ENCODE data around the gene PTPRK. TPM values are rescaled to one million over a fixed set of nuclear protein-coding genes. Genes with fewer than 3 reads are reported as not detected.

Gene PTPRK
- total RNA-seq, 2 experiments from 2014 or later = not detected

DNA sequence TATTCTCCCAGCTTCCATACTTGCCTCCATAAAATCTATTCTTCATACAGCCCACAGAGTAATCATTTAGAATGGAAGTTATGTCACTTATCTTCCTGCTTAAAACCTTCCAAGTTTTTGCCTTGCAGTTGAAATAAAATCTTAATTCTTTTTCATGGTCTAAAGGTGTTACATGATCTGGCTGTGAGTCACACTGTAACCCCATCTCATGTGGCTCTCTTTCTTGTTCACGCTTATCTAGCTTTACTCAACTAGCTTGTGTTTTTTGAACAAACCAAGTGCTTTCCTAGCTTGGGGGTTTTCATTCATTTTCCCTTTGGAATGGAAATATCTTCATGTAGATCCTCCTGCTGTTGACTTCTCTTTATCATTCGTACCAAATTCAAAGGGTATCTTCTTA lies 596.0 kb downstream of the PTPRK start:
- no peaks in the 10 kb centered on the region for H3K9me2 ChIP-seq (ENCODE audit: insufficient read depth, low read length)
- BruUV-seq (replicated peaks) = no TSS peak
- H3K9me3 ChIP-seq (ENCODE audit: low read length) = no peaks in the 10 kb centered on the region
- H3K27ac ChIP-seq (ENCODE audit: low read depth, low read length, poor library complexity, severe bottlenecking) = no peak overlapping the region
- no peaks in the 10 kb centered on the region for H4K20me1 ChIP-seq (ENCODE audit: insufficient read depth, low read length)
- H3K36me3 ChIP-seq (ENCODE audit: insufficient read depth, low read length) = no peaks in the 10 kb centered on the region
- no peak overlapping the region for H2AFZ ChIP-seq (ENCODE audit: low read length)
- H3K79me2 ChIP-seq (ENCODE audit: insufficient read depth, low read depth, low read length) = no peaks in the 10 kb centered on the region
- H3K4me2 ChIP-seq (ENCODE audit: low read length) = no peak overlapping the region
- no peak overlapping the region for H3K4me3 ChIP-seq (ENCODE audit: low read depth, low read length, poor library complexity, severe bottlenecking)
- CTCF ChIA-PET (ENCODE audit: unreplicated experiment) = no interaction called here
- H3K4me1 ChIP-seq (ENCODE audit: insufficient read depth, low read length, poor library complexity, severe bottlenecking) = no peaks in the 10 kb centered on the region
- TF ChIP-seq EZH2phosphoT487 (IDR thresholded peaks at IDR 0.05; ENCODE audit: borderline replicate concordance, low read depth, low read length) = no peak
- TF ChIP-seq, protein P1, sequence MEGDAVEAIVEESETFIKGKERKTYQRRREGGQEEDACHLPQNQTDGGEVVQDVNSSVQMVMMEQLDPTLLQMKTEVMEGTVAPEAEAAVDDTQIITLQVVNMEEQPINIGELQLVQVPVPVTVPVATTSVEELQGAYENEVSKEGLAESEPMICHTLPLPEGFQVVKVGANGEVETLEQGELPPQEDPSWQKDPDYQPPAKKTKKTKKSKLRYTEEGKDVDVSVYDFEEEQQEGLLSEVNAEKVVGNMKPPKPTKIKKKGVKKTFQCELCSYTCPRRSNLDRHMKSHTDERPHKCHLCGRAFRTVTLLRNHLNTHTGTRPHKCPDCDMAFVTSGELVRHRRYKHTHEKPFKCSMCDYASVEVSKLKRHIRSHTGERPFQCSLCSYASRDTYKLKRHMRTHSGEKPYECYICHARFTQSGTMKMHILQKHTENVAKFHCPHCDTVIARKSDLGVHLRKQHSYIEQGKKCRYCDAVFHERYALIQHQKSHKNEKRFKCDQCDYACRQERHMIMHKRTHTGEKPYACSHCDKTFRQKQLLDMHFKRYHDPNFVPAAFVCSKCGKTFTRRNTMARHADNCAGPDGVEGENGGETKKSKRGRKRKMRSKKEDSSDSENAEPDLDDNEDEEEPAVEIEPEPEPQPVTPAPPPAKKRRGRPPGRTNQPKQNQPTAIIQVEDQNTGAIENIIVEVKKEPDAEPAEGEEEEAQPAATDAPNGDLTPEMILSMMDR (conservative IDR thresholded peaks at IDR 0.05; ENCODE audit: low read length) = no peak
- no peak for DNase-seq (ENCODE audit: low spot score)
- intact Hi-C loops (cut with micrococcal nuclease; ENCODE audit: unreplicated experiment) = no loop called here
- POLR2A ChIA-PET = no interaction called here

DNA sequence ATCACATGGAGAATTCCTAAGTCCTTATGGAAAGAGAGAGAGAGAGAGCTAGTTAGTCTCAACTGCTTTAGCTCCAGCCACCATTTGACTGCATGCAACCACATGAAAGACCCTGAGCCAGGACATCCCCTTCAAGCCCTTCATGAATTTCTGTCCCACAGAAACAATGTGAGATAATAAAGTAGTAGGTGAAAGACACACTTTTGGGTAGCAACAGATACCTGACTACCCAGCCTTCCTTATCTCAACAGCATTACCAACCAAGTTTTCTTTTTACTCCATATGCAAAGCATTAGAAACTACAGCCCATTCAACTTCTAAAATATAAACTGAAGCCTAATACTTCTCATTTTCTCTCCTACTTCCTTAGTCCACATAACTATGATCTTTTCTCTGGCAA lies 596.4 kb downstream of the PTPRK start:
- Histone ChIP-seq H4K20me1 (ENCODE audit: insufficient read depth, low read length) (no peaks in the 10 kb centered on the region), H3K4me2 (ENCODE audit: low read length) (no peak overlapping the region), H3K79me2 (ENCODE audit: insufficient read depth, low read depth, low read length) (no peaks in the 10 kb centered on the region), H2AFZ (ENCODE audit: low read length) (no peak overlapping the region), H3K27ac (ENCODE audit: low read depth, low read length, poor library complexity, severe bottlenecking) (no peak overlapping the region), H3K9me3 (ENCODE audit: low read length) (no peaks in the 10 kb centered on the region), H3K4me1 (ENCODE audit: insufficient read depth, low read length, poor library complexity, severe bottlenecking) (no peaks in the 10 kb centered on the region), H3K36me3 (ENCODE audit: insufficient read depth, low read length) (no peaks in the 10 kb centered on the region), H3K9me2 (ENCODE audit: insufficient read depth, low read length) (no peaks in the 10 kb centered on the region), H3K4me3 (ENCODE audit: low read depth, low read length, poor library complexity, severe bottlenecking) (no peak overlapping the region)
- no peak for DNase-seq (ENCODE audit: low spot score)
- POLR2A ChIA-PET = no interaction called here
- CTCF ChIA-PET (ENCODE audit: unreplicated experiment) = no interaction called here
- no TSS peak for BruUV-seq (replicated peaks)
- no peak for TF ChIP-seq EZH2phosphoT487 (IDR thresholded peaks at IDR 0.05; ENCODE audit: borderline replicate concordance, low read depth, low read length)
- TF ChIP-seq, protein P1 (conservative IDR thresholded peaks at IDR 0.05; ENCODE audit: low read length) = no peak
- intact Hi-C loops (cut with micrococcal nuclease; ENCODE audit: unreplicated experiment) = no loop called here

DNA sequence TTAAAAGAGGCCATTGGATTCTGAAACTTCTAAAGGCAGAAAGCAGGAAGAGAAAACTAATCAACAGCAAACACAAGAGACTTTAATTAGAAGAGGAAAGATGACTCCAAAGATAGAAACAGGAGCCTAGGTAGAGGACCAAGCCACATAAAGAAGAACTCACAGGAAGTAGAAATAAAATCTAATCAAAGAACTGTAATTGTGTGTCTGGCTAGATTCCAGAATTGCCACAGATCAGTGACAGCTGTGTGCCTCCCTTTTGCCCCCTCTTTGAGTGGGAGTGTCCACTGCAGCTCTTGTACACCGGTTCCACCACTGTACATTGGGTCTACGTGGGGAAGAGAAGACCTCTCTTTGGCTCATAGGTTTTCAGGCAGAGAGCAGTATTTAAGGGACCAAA lies 597.3 kb downstream of the PTPRK start:
- ChIA-PET CTCF (ENCODE audit: unreplicated experiment) (no interaction called here), POLR2A (no interaction called here)
- H3K4me1 ChIP-seq (ENCODE audit: insufficient read depth, low read length, poor library complexity, severe bottlenecking) = no peaks in the 10 kb centered on the region
- intact Hi-C loops (cut with micrococcal nuclease; ENCODE audit: unreplicated experiment) = no loop called here
- no TSS peak for BruUV-seq (replicated peaks)
- no peak overlapping the region for H2AFZ ChIP-seq (ENCODE audit: low read length)
- H3K36me3 ChIP-seq (ENCODE audit: insufficient read depth, low read length) = no peaks in the 10 kb centered on the region
- H3K9me3 ChIP-seq (ENCODE audit: low read length) = no peaks in the 10 kb centered on the region
- H3K9me2 ChIP-seq (ENCODE audit: insufficient read depth, low read length) = no peaks in the 10 kb centered on the region
- no peak overlapping the region for H3K4me3 ChIP-seq (ENCODE audit: low read depth, low read length, poor library complexity, severe bottlenecking)
- H3K4me2 ChIP-seq (ENCODE audit: low read length) = no peak overlapping the region
- DNase-seq (ENCODE audit: low spot score) = no peak
- no peaks in the 10 kb centered on the region for H4K20me1 ChIP-seq (ENCODE audit: insufficient read depth, low read length)
- no peaks in the 10 kb centered on the region for H3K79me2 ChIP-seq (ENCODE audit: insufficient read depth, low read depth, low read length)
- H3K27ac ChIP-seq (ENCODE audit: low read depth, low read length, poor library complexity, severe bottlenecking) = no peak overlapping the region
- TF ChIP-seq EZH2phosphoT487 (IDR thresholded peaks at IDR 0.05; ENCODE audit: borderline replicate concordance, low read depth, low read length) = no peak
- TF ChIP-seq, protein P1 (conservative IDR thresholded peaks at IDR 0.05; ENCODE audit: low read length) = no peak
